HEK293T (cell line): ENCODE measurements around the gene GDE1.

Source experiments
- ARNT ChIP-seq: fragments of 450-650 bp; IDR thresholded peaks from 2 replicates; pipeline ENCODE4 v1.6.1; 2017; ENCODE audit warnings: mild to moderate bottlenecking
- ELF4 ChIP-seq: fragments of 450-650 bp; IDR thresholded peaks from 2 replicates; pipeline ENCODE4 v1.6.1; 2017; ENCODE audit warnings: antibody characterized with exemption
- FOXM1 ChIP-seq: fragments of 450-650 bp; IDR thresholded peaks from 2 replicates; pipeline ENCODE4 v1.6.1; 2017; ENCODE audit warnings: mild to moderate bottlenecking, borderline replicate concordance
- HDGF ChIP-seq: fragments of 450-650 bp; IDR thresholded peaks from 2 replicates; pipeline ENCODE4 v1.6.1; 2017; ENCODE audit warnings: antibody characterized with exemption, borderline replicate concordance
- NFRKB ChIP-seq: fragments of 450-650 bp; IDR thresholded peaks from 2 replicates; pipeline ENCODE4 v1.6.1; 2016; ENCODE audit warnings: mild to moderate bottlenecking, moderate library complexity
- PKNOX1 ChIP-seq: fragments of 450-650 bp; IDR thresholded peaks from 2 replicates; pipeline ENCODE4 v1.6.1; 2016
- SP1 ChIP-seq: fragments of 450-650 bp; IDR thresholded peaks from 2 replicates; pipeline ENCODE4 v1.6.1; 2017
- SUZ12 ChIP-seq: fragments of 450-650 bp; IDR thresholded peaks from 2 replicates; pipeline ENCODE4 v1.6.1; 2016; ENCODE audit warnings: mild to moderate bottlenecking
- TARDBP ChIP-seq: fragments of 450-650 bp; IDR thresholded peaks from 2 replicates; pipeline ENCODE4 v1.6.1; 2016

DNA sequence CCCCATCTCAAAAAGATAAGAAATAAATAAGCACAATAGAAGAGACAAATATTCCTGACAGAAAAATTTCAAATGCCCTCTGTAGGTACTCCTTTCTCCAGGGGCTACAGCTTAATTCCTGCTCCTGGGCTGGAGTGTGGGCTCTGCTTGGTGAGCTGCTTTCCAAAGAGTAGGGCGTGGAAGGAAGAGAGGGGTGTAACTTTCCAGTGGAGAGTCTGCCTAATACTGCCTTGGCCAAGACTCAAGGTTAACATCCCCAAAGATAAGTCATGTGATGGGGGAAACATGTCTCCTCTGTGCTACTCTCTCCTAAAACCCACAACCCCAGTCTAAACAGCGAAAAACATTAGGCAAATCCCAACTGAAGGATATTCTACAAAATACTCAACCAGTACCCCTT is 61.5 kb downstream of the GDE1 start:
- no peak for TF ChIP-seq HDGF
- no peak for TF ChIP-seq FOXM1
- TF ChIP-seq SUZ12: no peak
- TF ChIP-seq TARDBP: no peak
- TF ChIP-seq SP1: no peak
- no peak for TF ChIP-seq ELF4
- TF ChIP-seq PKNOX1: no peak
- TF ChIP-seq NFRKB: no peak
- TF ChIP-seq ARNT: no peak
